Mucosa of rectum (tissue), 2 donors: Measurements from ENCODE around the gene BRAT1.
"Not testable (repeated sequence)": the region's sequence is repeated elsewhere in the genome, so short reads cannot be mapped to it uniquely, and the experiment has no call there.

Experiments
- H3K27ac ChIP-seq, 2 donors: one replicate each; pipeline ENCODE4 v1.7.0; 2013; ENCODE audit warnings: inconsistent platforms in 2 of 2, low read depth in 2 of 2, low read length in 2 of 2
- H3K27me3 ChIP-seq, 2 donors: one replicate each; pipeline ENCODE4 v1.7.0; 2013; ENCODE audit warnings: low read length in 2 of 2; ENCODE audit not compliant: control insufficient read depth in 2 of 2, insufficient read depth in 2 of 2
- H3K36me3 ChIP-seq, 2 donors: one replicate each; pipeline ENCODE4 v1.7.0; 2013; ENCODE audit warnings: low read length in 2 of 2; ENCODE audit not compliant: control insufficient read depth in 2 of 2, insufficient read depth in 2 of 2
- H3K4me1 ChIP-seq, 2 donors: one replicate each; pipeline ENCODE4 v1.7.0; 2013; ENCODE audit warnings: low read length in 2 of 2, mild to moderate bottlenecking in 1 of 2; ENCODE audit not compliant: control insufficient read depth in 2 of 2, insufficient read depth in 2 of 2
- H3K4me3 ChIP-seq, 2 donors: one replicate each; pipeline ENCODE4 v1.7.0; 2013; ENCODE audit warnings: low read length in 2 of 2
- H3K9ac ChIP-seq, 2 donors: one replicate each; pipeline ENCODE4 v1.7.0; 2013; ENCODE audit warnings: low read length in 2 of 2, low read depth in 1 of 2, mild to moderate bottlenecking in 1 of 2
- H3K9me3 ChIP-seq, 2 donors: one replicate each; pipeline ENCODE4 v1.7.0; 2013; ENCODE audit warnings: low read length in 2 of 2; ENCODE audit not compliant: control insufficient read depth in 2 of 2
- donor health status: healthy.
- donor health status: Normal muscosa, but diverticular disease.

The BRAT1 gene

DNA sequence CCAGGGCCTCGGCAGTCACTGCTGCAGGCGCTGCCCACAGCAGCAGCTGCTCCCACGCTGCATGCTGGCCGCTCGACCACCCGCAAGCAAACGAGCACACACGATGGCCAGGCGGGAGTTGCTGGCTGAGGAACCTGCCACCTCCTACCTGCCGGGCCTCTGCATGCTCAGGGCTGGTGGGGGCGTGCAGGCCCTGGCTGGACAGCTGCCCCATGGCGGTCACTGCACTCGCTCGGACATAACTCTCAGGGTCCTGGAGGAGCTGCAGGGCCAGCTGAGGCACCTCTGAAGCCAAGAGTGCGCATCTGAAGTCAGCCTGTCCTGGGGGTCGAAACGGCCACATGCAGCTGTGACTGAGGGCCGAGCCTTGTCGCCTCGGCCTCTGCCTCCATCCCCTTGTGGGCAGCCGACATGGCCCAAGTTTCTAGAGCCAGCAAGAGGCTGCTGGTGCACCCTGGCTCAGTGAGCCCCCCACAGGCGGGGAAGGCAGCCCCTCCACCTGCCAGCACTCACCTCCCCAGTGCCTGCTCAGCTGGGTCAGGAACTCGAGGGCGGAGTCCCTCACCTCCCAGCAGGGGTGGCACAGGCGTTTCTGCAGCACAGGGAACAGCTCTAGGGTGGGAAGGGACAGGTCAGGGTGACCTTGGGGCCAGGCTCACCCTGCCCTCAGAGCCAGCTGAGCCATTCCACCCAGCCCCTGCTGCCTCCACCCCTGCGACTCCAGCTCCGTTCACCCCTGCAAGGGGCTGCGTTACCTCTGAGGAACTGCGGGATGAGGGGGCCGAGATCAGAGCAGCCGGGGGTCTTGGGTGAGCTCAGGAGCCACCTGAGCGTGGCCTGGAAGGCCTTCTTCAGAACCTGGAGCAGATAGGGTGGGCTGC is 16.1 kb downstream of the BRAT1 start:
- Histone ChIP-seq H3K36me3 (peaks cover 39 to 48% of the 10 kb centered on the region in 2 donors), H3K9ac (no peak overlapping the region), H3K9me3 (no peaks in the 10 kb centered on the region), H3K4me3 (no peak overlapping the region), H3K4me1 (no peaks in the 10 kb centered on the region), H3K27me3 (no peaks in the 10 kb centered on the region), H3K27ac (no peak overlapping the region)

DNA sequence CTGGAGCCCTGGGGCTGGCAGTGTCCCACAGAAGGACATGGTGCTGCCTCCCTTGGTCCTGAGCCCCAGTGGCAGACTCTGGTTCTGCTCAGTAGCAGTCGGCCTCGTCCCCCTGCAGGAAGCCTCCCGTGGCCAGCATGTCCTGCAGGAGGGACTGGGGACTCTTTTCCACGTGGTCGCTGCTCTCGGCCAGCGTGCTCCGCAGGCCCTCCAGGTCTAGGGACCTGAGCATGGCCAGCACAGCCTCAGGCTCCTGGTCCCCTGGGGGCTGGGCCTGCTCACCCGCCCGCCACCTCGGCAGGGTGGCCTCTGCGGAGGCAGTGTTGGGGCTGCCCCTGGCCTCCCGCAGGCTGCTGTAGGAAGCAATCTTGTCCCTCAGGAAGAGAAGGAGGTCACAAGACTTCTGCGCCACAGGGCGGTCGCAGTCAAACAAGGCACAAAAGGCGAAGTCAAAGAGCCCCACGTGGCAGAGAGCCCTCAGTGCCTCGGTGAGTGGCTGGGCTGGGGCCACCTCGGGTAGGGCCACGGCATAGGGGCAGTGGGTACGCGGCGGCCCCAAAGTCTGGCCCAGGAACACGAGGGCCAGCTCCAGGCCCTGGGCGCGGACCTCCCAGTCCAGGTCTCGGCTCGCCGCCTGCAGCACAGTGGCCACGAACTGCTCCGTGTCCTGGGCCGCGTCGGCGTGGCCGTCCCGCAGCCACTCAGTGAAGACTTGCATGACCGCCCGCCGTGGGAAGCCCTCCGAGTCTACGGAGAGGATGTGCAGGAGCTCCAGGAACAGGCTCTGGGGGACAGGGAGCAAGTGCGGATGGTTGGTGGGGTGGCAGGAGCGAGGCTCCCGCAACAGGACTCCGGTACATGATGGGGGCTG is 17.1 kb downstream of the BRAT1 start:
- Histone ChIP-seq H3K9ac (no peak overlapping the region), H3K9me3 (no peaks in the 10 kb centered on the region), H3K36me3 (peaks cover 35 to 38% of the 10 kb centered on the region in 2 donors), H3K4me3 (no peak overlapping the region), H3K27me3 (no peaks in the 10 kb centered on the region), H3K4me1 (no peaks in the 10 kb centered on the region), H3K27ac (no peak overlapping the region)

DNA sequence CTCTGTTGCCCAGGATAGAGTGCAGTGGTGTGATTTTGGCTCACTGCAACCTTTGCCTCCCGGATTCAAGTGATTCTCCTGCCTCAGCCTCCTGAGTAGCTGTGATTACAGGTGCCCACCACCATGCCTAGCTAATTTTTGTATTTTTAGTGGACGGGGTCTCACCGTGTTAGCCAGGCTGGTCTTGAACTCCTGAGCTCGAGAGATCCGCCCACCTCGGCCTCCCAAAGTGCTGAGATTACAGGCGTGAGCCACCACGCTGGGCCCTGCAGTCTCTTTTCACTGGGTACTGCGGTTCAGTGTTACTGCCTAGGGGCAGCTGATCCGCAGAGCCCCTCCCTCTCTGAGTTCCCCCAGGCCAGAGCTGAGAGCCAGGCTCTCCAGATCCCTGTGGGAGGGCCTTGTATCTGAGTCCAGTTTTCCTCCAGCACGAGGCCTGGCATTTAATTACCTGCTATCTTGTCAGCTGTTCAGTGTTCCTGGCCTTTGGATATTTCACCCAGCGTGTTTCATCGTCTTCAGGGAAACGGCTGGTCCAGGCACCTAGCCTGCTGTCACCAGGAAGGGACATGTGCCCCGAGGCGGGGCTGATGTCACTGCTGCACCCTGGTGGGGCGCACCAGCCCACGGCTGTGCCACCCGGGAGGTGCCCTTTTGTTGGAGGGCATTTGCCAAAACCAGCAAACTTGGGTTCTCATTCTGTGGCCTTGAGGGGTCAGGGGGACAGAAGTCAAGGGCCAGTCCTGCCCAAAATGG is 19.3 kb downstream of the BRAT1 start:
- peaks cover 22 to 24% of the 10 kb centered on the region in 2 donors for H3K36me3 ChIP-seq
- H3K9me3 ChIP-seq, H3K4me3 ChIP-seq, H3K9ac ChIP-seq, H3K27me3 ChIP-seq, H3K4me1 ChIP-seq, H3K27ac ChIP-seq: not testable (repeated sequence)

DNA sequence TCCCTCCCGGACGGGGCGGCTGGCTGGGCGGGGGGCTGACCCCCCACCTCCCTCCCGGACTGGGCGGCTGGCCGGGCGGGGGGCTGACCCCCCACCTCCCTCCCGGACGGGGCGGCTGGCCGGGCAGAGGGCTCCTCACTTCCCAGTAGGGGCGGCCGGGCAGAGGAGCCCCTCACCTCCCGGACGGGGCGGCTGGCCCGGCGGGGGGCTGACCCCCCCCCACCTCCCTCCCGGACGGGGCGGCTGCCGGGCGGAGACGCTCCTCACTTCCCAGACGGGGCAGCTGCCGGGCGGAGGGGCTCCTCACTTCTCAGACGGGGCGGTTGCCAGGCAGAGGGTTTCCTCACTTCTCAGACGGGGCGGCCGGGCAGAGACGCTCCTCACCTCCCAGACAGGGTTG is 21.1 kb downstream of the BRAT1 start:
- not testable (repeated sequence) for H3K9me3 ChIP-seq, H3K27ac ChIP-seq, H3K4me3 ChIP-seq, H3K27me3 ChIP-seq, H3K9ac ChIP-seq
- peaks cover 11 to 13% of the 10 kb centered on the region in 2 donors for H3K36me3 ChIP-seq
- H3K4me1 ChIP-seq, result peaks cover 18 to 20% of the 10 kb centered on the region in 2 donors

DNA sequence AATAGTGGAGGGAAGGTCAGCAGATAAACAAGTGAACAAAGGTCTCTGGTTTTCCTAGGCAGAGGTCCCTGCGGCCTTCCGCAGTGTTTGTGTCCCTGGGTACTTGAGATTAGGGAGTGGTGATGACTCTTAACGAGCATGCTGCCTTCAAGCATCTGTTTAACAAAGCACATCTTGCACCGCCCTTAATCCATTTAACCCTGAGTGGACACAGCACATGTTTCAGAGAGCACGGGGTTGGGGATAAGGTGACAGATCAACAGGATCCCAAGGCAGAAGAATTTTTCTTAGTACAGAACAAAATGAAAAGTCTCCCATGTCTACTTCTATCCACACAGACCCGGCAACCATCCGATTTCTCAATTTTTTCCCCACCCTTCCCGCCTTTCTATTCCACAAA is 21.8 kb downstream of the BRAT1 start:
- H3K27me3 ChIP-seq, H3K4me3 ChIP-seq, H3K9me3 ChIP-seq: not testable (repeated sequence)

DNA sequence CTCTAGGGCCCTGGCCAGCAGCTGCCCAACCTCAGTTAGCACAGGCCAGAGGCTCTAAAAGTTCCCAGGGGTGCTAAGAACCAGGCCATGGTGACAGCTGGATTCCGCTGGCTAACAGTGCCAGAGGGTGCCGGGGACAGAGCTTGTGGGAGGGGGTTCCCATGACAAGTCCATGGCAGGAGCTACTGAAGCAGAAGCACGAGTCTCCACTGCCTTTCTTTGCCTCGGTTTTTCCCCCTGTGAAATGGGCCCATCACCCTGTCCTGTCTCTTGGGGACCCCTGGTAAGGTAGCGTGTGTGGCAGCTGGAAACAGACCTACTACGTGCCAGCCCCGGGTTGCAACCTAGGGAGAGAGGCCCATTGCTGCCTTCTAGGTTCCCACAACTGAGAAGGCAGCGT is 22.5 kb downstream of the BRAT1 start:
- H3K4me1 ChIP-seq, result peaks cover 29 to 34% of the 10 kb centered on the region in 2 donors
- H3K36me3 ChIP-seq, H3K27me3 ChIP-seq, H3K9me3 ChIP-seq, H3K27ac ChIP-seq, H3K4me3 ChIP-seq, H3K9ac ChIP-seq: not testable (repeated sequence)

More for the DNA sequence above, 21.8 kb downstream of the BRAT1 start:
- not testable (repeated sequence) for H3K27ac ChIP-seq, H3K36me3 ChIP-seq, H3K9ac ChIP-seq
- peaks cover 23 to 27% of the 10 kb centered on the region in 2 donors for H3K4me1 ChIP-seq

DNA sequence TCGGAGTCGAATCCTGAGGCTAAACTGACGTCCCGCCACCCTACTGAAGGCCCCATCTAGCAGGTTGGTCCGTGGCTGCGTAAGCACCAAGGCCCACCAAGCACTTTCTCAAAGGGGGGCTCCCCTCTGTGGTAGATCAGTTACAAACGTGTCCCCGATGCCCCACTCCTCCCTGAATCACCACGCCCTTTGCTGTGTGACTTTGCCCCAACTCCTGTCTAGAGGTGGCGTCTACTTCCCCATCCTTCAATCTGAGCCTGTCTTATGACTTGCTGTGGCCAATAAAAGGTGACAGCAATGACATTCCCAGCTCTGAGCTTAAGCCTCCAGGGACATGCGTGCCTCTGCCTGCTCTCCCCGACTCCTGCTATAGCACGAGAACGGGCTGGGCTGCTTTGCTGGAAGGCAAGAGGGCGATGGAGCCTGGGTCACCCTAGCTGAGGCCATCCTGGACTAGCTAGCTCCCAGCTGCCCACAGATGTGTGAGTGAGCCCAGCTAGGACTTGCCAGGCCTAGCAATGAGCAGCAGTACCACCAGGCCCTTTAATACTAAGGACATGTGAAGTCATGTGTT is 23.0 kb downstream of the BRAT1 start:
- Histone ChIP-seq H3K36me3 (peaks cover 7 to 13% of the 10 kb centered on the region in 2 donors), H3K27ac (peak overlapping the region in 1 of 2 donors; percentile 37), H3K4me1 (peaks cover 34 to 40% of the 10 kb centered on the region in 2 donors)
- H3K4me3 ChIP-seq, H3K9ac ChIP-seq, H3K27me3 ChIP-seq, H3K9me3 ChIP-seq: not testable (repeated sequence)

DNA sequence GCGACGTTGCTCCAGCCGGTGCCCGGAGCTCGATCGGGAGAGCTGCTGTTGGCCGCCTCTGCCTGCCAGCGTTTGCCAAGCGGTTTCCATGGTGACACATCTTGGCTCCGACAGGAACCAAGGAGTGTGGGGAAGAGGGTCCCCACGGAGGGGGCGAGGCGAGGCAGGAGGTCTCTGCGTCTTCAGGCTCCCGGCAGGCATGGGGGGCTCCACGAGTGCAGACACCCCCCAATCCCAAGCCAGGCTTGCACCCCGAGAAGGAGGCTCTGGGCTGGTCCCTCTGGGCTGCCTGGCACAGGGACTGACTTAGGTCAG is 23.6 kb downstream of the BRAT1 start:
- H3K9ac ChIP-seq, H3K4me3 ChIP-seq, H3K27me3 ChIP-seq, H3K9me3 ChIP-seq: not testable (repeated sequence)
- peaks cover 10 to 18% of the 10 kb centered on the region in 2 donors for H3K36me3 ChIP-seq
- peak overlapping the region in 1 of 2 donors; percentile 37 for H3K27ac ChIP-seq
- H3K4me1 ChIP-seq, result peaks cover 39 to 45% of the 10 kb centered on the region in 2 donors

DNA sequence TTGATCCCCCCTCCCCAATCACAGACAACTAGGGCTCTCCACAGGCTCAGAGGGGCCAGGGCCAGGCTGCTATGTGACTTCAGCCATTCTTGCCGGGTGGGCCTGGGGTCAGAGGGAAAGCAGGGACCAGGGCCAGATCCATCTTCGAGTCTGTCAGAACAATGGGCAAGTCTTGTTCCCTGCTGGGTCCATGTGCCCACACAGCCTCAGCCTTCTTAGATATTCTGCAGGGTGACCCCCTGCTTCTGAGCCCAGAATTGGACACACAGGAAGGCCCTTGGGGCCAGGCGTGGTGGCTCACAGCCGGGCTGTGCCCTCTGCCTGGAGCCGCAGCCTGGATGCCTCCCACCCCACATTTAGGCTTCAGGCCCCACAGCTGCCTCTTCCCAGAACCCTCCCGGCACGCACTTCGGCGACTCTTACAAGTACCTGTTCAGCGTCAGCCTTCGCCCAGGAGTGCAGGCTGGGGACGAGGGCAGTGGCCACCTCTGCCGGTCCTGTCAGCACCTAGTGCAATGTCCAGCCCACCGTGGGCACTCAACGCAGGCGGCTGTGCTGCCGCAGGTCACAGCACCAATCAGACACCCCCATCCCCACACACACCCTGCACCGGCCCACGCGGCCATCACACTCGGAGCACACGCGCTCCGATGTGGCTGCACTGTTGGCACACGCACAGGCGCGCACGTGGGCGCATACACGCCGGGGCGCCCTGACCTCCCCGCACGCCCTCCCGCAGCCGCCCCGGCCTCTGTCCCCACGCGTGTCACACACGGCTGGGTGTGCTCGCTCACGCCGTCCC is 24.1 kb downstream of the BRAT1 start:
- peaks cover 44 to 51% of the 10 kb centered on the region in 2 donors for H3K4me1 ChIP-seq
- peaks cover 10 to 24% of the 10 kb centered on the region in 2 donors for H3K36me3 ChIP-seq
- H3K27ac ChIP-seq, result peak overlapping the region; percentile 89 to 99
- not testable (repeated sequence) for H3K27me3 ChIP-seq, H3K9me3 ChIP-seq, H3K4me3 ChIP-seq
- H3K9ac ChIP-seq, result peak overlapping the region in 1 of 2 donors; percentile 39
